Osteocyte (in vitro differentiated cells): ENCODE measurements around the gene HASPIN. TPM values are rescaled to one million over a fixed set of nuclear protein-coding genes. Genes with fewer than 3 reads are reported as not detected.
"Not testable (repeated sequence)": the region's sequence is repeated elsewhere in the genome, so short reads cannot be mapped to it uniquely, and the experiment has no call there.

Source experiments
- DNase-seq: peaks from one replicate; pipeline ENCODE4 v3.0.0; 2021; ENCODE audit warnings: mixed read lengths; ENCODE audit not compliant: unreplicated experiment; ENCODE audit errors: extremely low spot score
- H3K27ac Mint-ChIP-seq: one replicate; pipeline ENCODE4 v1.8.0; 2021; ENCODE audit warnings: mild to moderate bottlenecking, mixed read lengths; ENCODE audit not compliant: unreplicated experiment
- H3K27me3 Mint-ChIP-seq: one replicate; pipeline ENCODE4 v1.8.0; 2021; ENCODE audit warnings: mixed read lengths; ENCODE audit not compliant: unreplicated experiment
- H3K36me3 Mint-ChIP-seq: one replicate; pipeline ENCODE4 v1.8.0; 2021; ENCODE audit warnings: mixed read lengths; ENCODE audit not compliant: unreplicated experiment
- H3K4me1 Mint-ChIP-seq: one replicate; pipeline ENCODE4 v1.8.0; 2021; ENCODE audit warnings: mixed read lengths; ENCODE audit not compliant: unreplicated experiment
- H3K4me3 Mint-ChIP-seq: one replicate; pipeline ENCODE4 v1.8.0; 2021; ENCODE audit warnings: mild to moderate bottlenecking, moderate library complexity, mixed read lengths; ENCODE audit not compliant: unreplicated experiment
- H3K9me3 Mint-ChIP-seq: one replicate; pipeline ENCODE4 v1.8.0; 2021; ENCODE audit warnings: mixed read lengths; ENCODE audit not compliant: unreplicated experiment
- total RNA-seq: library from RNA; stranded (reverse); gene quantifications from 2 replicates; pipeline ENCODE4 v1.2.1, GENCODE V29; 2021
- TF ChIP-seq, protein P1 (sequence below): fragments of 200-600 bp; sonication (generic); IDR thresholded peaks from 2 replicates; pipeline ENCODE4 v1.5.0; 2021; ENCODE audit warnings: antibody characterized with exemption, mild to moderate bottlenecking, moderate library complexity

Gene HASPIN
- total RNA-seq, 1 donor from 2014 or later = 1.9 TPM

GRCh38 chr17:3732210-3732621 lies 8.5 kb downstream of the HASPIN start:
- peaks cover 4% of the 10 kb centered on the region for H3K27me3 Mint-ChIP-seq
- no peak for DNase-seq

DNA sequence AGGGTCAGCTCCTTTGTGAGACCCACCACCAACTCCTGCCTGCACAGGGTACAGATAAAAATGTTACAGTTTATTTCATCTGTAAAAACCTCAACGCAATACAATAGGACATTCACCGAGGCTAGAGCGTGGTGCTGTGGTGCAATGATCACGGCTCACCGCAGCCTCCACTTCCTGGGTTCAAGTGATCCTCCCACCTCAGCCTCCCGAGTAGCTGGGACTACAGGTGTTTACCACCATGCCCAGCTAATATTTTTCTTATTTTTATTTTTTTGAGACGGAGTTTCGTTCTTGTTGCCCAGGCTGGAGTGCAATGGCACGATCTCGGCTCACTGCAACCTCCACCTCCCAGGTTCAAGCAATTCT lies 11.2 kb downstream of the HASPIN start:
- not testable (repeated sequence) for DNase-seq, H3K4me3 Mint-ChIP-seq, H3K27ac Mint-ChIP-seq, H3K27me3 Mint-ChIP-seq, H3K36me3 Mint-ChIP-seq, H3K9me3 Mint-ChIP-seq
- H3K4me1 Mint-ChIP-seq = peaks cover 49% of the 10 kb centered on the region

More at GRCh38 chr17:3732210-3732621, 8.5 kb downstream of the HASPIN start:
- TF ChIP-seq, protein P1, sequence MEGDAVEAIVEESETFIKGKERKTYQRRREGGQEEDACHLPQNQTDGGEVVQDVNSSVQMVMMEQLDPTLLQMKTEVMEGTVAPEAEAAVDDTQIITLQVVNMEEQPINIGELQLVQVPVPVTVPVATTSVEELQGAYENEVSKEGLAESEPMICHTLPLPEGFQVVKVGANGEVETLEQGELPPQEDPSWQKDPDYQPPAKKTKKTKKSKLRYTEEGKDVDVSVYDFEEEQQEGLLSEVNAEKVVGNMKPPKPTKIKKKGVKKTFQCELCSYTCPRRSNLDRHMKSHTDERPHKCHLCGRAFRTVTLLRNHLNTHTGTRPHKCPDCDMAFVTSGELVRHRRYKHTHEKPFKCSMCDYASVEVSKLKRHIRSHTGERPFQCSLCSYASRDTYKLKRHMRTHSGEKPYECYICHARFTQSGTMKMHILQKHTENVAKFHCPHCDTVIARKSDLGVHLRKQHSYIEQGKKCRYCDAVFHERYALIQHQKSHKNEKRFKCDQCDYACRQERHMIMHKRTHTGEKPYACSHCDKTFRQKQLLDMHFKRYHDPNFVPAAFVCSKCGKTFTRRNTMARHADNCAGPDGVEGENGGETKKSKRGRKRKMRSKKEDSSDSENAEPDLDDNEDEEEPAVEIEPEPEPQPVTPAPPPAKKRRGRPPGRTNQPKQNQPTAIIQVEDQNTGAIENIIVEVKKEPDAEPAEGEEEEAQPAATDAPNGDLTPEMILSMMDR = no peak
- H3K4me1 Mint-ChIP-seq = peaks cover 41% of the 10 kb centered on the region
- H3K9me3 Mint-ChIP-seq = no peaks in the 10 kb centered on the region
- no peak overlapping the region for H3K4me3 Mint-ChIP-seq
- H3K27ac Mint-ChIP-seq = peak overlapping the region; percentile 72
- H3K36me3 Mint-ChIP-seq = no peaks in the 10 kb centered on the region

GRCh38 chr17:3735515-3735914 lies 11.8 kb downstream of the HASPIN start:
- Mint-ChIP-seq H3K27me3 (peaks cover 4% of the 10 kb centered on the region), H3K9me3 (no peaks in the 10 kb centered on the region), H3K27ac (no peak overlapping the region), H3K4me3 (no peak overlapping the region), H3K36me3 (no peaks in the 10 kb centered on the region), H3K4me1 (peaks cover 46% of the 10 kb centered on the region)
- DNase-seq = no peak
- TF ChIP-seq, protein P1 = no peak

DNA sequence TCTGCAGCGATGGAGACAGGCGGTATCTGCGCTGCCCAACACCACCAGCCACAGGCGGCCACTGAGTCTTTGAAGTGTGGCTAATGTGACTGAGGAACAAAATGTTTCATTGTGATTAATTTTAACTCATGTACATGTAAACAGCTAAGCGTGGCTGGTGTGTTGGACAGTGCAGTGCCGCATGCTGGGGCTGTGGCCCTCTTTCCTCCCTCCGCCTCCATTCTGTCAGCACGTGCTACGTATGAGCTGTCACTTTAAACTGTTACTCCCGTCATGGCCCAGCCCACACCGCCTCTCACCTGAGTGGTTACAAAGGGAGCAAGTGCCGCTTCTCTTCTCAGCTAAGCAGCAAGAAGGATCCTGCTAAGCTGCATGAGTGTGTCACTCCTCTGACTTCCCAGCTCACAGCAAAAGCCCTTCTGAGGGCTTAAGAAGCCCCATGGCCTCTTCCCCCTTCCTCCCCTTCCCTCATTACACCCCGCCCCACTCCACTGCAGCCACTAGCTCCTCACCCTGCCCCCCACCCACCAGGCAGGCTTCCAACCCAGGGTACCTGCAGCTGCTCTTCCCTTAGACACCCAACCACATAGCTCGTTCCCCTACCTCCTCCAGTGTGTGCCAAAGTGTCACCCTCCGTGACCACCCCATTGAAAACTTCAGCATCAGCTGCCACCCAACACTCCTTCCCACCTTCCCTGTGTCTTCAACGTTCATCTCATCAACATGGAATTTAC lies 15.0 kb downstream of the HASPIN start:
- H3K36me3 Mint-ChIP-seq = no peaks in the 10 kb centered on the region
- TF ChIP-seq, protein P1 = no peak
- no peaks in the 10 kb centered on the region for H3K9me3 Mint-ChIP-seq
- no peak overlapping the region for H3K27ac Mint-ChIP-seq
- peaks cover 4% of the 10 kb centered on the region for H3K27me3 Mint-ChIP-seq
- H3K4me1 Mint-ChIP-seq = peaks cover 16% of the 10 kb centered on the region
- no peak for DNase-seq
- no peak overlapping the region for H3K4me3 Mint-ChIP-seq

- no peak for DNase-seq
- no peak overlapping the region for H3K27ac Mint-ChIP-seq
- peaks cover 4% of the 10 kb centered on the region for H3K27me3 Mint-ChIP-seq
- TF ChIP-seq, protein P1 = no peak
- H3K4me1 Mint-ChIP-seq = peaks cover 7% of the 10 kb centered on the region
- H3K36me3 Mint-ChIP-seq = no peaks in the 10 kb centered on the region
- no peaks in the 10 kb centered on the region for H3K9me3 Mint-ChIP-seq
- no peak overlapping the region for H3K4me3 Mint-ChIP-seq
These were observed 15.9 kb downstream of the HASPIN start for GRCh38 chr17:3739422-3740124.
